HCT116 (cell line): ENCODE data around the gene SEPTIN5.

Experiments used
- POLR2AphosphoS5 ChIP-seq: IDR thresholded peaks from 2 replicates; pipeline ENCODE4 v1.6.1; 2011; ENCODE audit warnings: mild to moderate bottlenecking, low read depth, low read length, moderate library complexity
- TF ChIP-seq, protein P1 (sequence below), 3 experiments: fragments of 200-600 bp in 1 of 3; sonication (generic) in 1 of 3; IDR thresholded peaks in 2 of 3; conservative IDR thresholded peaks in 1 of 3; 2 replicates each; pipeline ENCODE4 v1.5.1; 2012 to 2017; ENCODE audit warnings: low read depth in 2 of 3, low read length in 2 of 3, antibody characterized with exemption in 1 of 3, borderline replicate concordance in 1 of 3, control low read depth in 1 of 3, mild to moderate bottlenecking in 1 of 3, mixed read lengths in 1 of 3, mixed run types in 1 of 3, moderate library complexity in 1 of 3; ENCODE audit not compliant: insufficient read depth in 1 of 3

GRCh38 chr22:19730198-19730597, 15.9 kb downstream of the SEPTIN5 start:
- TF ChIP-seq, protein P1, sequence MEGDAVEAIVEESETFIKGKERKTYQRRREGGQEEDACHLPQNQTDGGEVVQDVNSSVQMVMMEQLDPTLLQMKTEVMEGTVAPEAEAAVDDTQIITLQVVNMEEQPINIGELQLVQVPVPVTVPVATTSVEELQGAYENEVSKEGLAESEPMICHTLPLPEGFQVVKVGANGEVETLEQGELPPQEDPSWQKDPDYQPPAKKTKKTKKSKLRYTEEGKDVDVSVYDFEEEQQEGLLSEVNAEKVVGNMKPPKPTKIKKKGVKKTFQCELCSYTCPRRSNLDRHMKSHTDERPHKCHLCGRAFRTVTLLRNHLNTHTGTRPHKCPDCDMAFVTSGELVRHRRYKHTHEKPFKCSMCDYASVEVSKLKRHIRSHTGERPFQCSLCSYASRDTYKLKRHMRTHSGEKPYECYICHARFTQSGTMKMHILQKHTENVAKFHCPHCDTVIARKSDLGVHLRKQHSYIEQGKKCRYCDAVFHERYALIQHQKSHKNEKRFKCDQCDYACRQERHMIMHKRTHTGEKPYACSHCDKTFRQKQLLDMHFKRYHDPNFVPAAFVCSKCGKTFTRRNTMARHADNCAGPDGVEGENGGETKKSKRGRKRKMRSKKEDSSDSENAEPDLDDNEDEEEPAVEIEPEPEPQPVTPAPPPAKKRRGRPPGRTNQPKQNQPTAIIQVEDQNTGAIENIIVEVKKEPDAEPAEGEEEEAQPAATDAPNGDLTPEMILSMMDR (IDR thresholded peaks at IDR 0.05 in 2 of 3, conservative IDR thresholded peaks at IDR 0.05 in 1 of 3; ENCODE audit: borderline replicate concordance in 1 of 3, insufficient read depth in 1 of 3, low read depth in 2 of 3, low read length in 2 of 3), result no peak
- no peak for TF ChIP-seq POLR2AphosphoS5
